ENCODE measurements around the gene DST.

DNA sequence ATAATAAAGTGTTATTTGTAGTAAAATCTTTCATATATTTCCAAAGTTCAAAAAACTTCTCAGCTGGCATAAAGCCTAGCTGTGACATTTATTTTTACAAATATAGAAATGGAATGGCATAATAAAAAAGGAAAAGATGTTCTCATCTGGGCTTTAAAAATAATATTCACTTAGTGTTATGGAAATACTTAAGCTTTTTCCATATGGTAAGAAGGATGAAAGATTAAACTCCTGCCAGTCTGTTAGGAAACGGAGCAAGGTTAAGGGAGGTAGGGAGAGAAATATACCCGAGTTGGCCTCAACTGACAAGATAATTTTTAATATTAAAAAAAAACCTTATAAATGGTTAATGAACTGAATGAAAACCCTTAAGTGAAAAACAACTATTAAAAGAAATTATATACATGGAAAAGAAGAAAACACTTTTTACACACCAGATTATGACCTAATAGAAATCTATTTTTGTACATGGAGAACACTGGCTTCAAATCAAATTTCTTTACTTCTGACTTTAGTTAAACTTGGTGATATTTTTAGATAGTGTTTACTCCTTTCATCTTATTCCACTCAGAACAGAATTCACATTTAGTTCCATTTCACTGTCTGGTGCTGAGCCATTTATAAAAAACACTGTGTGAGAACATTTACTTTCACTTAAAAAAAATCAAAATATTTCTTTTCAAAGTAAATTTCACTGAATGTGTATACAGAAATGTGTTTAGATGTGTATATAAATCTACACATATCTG, 137.0 kb downstream of the DST start:
- TF ChIP-seq, protein P1, sequence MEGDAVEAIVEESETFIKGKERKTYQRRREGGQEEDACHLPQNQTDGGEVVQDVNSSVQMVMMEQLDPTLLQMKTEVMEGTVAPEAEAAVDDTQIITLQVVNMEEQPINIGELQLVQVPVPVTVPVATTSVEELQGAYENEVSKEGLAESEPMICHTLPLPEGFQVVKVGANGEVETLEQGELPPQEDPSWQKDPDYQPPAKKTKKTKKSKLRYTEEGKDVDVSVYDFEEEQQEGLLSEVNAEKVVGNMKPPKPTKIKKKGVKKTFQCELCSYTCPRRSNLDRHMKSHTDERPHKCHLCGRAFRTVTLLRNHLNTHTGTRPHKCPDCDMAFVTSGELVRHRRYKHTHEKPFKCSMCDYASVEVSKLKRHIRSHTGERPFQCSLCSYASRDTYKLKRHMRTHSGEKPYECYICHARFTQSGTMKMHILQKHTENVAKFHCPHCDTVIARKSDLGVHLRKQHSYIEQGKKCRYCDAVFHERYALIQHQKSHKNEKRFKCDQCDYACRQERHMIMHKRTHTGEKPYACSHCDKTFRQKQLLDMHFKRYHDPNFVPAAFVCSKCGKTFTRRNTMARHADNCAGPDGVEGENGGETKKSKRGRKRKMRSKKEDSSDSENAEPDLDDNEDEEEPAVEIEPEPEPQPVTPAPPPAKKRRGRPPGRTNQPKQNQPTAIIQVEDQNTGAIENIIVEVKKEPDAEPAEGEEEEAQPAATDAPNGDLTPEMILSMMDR (IDR thresholded peaks at IDR 0.05) = no peak
- no peak for TF ChIP-seq POLR2A (IDR thresholded peaks at IDR 0.05)
